GM12801 (cell line): ENCODE measurements around the gene ADAM33.

Source experiments
- TF ChIP-seq, protein P1 (sequence below): IDR thresholded peaks from one replicate; pipeline ENCODE4 v1.5.1; 2011; ENCODE audit warnings: control low read depth; ENCODE audit not compliant: insufficient read length; ENCODE audit errors: extremely low read depth

The ADAM33 gene

DNA sequence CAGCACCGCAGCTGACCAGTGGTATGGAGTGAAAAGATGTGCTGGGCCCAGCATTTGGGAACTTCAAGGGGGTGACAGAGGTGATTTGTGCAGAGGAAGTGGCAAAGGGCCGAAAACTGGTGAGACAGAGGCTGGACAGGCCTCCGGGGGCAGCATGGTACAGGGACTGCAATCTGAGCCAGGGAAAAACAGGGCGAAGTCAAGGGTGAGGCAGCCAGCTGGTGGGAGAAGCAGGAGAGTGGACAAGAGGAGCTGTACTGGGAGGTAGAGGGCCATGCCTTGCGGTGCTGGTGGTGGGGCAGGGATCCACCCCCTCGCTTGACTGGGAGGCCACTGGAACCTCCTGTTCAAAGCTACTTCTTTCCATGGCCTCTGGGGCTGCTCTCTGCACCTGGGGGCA is 11.3 kb downstream of the ADAM33 start:
- TF ChIP-seq, protein P1, sequence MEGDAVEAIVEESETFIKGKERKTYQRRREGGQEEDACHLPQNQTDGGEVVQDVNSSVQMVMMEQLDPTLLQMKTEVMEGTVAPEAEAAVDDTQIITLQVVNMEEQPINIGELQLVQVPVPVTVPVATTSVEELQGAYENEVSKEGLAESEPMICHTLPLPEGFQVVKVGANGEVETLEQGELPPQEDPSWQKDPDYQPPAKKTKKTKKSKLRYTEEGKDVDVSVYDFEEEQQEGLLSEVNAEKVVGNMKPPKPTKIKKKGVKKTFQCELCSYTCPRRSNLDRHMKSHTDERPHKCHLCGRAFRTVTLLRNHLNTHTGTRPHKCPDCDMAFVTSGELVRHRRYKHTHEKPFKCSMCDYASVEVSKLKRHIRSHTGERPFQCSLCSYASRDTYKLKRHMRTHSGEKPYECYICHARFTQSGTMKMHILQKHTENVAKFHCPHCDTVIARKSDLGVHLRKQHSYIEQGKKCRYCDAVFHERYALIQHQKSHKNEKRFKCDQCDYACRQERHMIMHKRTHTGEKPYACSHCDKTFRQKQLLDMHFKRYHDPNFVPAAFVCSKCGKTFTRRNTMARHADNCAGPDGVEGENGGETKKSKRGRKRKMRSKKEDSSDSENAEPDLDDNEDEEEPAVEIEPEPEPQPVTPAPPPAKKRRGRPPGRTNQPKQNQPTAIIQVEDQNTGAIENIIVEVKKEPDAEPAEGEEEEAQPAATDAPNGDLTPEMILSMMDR: no peak

DNA sequence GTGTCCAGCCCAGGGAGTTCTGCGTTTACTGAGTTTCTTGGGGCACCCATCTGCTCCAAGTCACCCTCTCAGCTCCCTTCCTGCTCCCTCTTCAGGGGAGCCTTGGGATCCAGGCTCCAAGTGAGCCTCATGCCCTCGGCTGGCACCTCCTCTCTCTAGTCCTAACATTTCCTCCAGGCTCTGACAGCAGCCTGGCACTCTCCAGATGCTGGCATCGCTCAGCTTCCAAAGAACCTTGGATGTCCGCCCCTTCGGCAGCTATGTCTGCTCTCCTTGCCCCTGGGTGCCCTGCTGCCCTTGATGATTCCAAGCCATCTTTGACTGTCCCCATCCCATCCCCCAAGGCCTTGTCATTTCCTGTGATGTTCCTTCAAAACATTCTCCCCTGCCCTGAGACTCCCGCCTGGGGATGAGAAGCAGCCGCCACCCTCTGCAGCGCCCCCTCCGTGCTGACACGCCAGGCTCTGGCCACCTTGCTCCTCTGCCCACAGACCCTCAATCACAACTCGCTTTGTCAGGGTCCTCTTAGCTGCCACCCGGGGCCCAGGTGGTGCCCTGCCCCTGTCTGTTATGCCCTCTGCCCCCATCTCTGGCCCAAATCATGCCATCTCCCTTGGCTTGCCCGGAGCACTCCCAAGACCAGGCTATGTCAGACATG is 12.0 kb downstream of the ADAM33 start:
- TF ChIP-seq, protein P1: no peak

DNA sequence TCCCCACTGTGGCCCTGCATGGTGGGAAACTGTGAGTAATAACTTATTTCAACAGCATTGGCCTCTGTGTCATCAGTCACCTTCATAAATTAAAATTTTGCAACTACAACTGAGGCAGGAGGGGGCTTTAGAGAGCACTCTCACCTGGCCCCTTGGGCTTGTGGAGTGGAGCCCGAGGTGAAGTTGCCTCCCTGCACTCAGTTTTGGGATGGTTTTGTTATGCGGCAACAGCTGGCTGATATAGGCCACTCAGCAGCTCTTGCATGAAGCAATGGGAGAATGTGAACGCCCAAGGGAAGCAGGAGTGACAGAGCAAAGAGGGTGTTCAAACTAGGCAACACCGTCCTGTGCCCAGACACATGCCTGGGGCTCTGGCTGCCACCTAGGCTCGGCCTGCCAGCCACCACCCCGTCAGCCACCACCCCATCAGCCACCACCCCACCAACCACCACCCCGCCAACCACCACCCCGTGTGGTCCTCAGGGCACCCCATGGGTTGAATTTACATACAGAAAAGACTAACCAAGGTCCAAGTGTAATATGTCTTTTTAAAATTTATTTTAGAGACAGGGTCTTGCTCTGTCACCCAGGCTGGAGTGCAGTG is 14.3 kb downstream of the ADAM33 start:
- TF ChIP-seq, protein P1: no peak

DNA sequence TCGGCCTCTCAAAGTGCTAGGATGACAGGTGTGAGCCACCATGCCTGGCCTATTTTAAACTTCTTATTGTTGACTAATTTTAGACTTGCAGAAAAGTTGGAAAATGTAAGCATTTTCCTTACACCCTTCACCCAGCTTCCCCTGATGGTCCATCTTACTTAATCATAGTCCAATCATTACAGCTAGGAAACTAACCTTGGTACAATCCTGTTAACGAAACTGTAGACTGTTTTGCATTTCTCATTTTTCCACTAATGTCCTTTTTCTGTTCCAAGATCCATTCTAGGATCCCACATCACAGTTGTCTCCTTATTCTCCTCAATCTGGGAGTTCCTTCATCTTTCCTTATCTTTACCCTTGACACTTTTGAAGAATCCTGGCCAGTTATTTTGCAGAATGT is 18.0 kb downstream of the ADAM33 start:
- TF ChIP-seq, protein P1: no peak

DNA sequence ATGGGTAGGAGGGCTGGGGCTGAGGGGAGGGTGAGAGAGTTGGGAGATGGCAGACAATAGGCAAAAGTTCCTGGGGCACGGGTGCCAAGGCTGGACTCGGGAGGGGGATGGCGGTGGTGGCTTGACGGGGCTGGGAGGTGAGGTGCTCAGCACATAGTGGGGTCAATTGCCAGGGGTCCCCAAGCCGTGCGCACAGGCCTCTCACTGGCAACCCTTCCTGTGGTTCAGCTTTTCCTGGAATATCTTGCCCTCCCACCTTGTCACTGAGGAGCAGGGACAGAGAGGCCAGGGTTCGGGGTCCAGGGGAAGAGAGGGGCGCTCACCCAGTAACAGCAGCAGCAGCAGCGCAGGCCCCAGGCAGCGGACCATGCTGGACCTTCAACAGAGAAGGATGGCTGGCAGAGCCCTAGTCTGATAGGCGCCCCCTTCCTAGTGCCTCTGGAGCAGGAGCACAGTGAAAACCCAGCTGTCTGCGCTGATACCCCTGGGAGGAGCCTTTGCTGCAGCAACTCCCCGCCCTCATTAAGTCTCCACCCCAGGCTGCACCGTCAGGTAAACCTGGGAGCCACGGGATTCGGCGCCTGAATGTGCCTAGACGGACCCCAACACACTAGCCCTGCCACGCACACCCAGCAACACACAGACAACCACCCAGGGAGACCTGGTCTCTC is 18.6 kb downstream of the ADAM33 start, which contains the start of gene GFRA4:
GFRA4 (minus strand) TSS at position 369 of the 671 bp plus-strand sequence; CDS start at position 369, 0 bp downstream.
- TF ChIP-seq, protein P1: no peak

DNA sequence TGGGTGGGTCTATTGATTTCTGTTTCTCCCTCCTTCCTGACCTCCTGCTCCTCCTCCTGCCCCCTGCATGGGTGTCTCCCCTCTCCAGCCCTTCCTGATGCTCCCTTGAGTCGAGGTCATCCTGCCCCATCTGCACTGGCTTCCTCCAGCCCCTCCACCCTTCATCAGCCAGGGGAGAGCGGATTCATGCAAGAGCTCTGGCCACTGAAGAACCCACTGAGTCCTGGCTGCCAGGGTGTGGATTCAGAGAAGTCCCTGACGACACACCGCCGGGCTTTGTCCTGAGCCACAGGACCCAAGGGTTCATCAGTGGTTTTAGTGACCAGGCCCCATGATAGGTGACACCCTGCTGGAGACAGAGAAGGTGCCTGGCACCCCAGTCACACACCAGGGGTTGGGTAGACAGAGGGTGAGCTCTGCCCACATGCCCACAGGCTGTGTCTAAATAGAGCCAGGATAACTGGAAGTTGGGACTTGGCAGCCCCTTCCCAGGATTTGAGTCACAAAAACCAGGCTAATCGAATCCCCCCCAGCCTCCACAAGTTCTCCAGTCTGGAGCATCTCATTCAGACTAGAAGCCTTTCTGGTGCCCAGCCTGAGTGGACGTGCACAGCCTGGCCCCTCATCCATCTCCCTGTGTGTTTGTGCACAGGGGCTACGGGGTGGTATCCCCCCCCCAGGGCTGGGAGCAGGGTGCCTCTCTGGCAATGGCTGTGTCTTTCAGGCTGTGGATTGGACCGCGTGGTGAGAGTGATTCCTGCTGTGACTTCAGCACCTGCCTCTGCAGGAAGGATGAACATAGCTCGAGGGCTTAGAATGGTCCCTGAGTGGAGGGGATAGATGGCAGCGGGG is 19.8 kb downstream of the ADAM33 start:
- TF ChIP-seq, protein P1: no peak
